Measurements from ENCODE around the gene IGF2BP3.
"Not testable (repeated sequence)": the region's sequence is repeated elsewhere in the genome, so short reads cannot be mapped to it uniquely, and the experiment has no call there.

The IGF2BP3 gene

GRCh38 chr7:23336799-23337283 lies 133.4 kb downstream of the IGF2BP3 start:
- DNase-seq, result no peak

GRCh38 chr7:23336086-23336485 lies 134.2 kb downstream of the IGF2BP3 start:
- no peak for DNase-seq

- no peak for DNase-seq
Observed at GRCh38 chr7:23335621-23336020, 134.7 kb downstream of the IGF2BP3 start.

GRCh38 chr7:23335136-23335535 lies 135.2 kb downstream of the IGF2BP3 start:
- DNase-seq, result no peak

GRCh38 chr7:23334482-23335056 lies 135.7 kb downstream of the IGF2BP3 start:
- no peak for DNase-seq

GRCh38 chr7:23333671-23334246 lies 136.5 kb downstream of the IGF2BP3 start:
- DNase-seq, result no peak

- no peak for DNase-seq
Observed at GRCh38 chr7:23332910-23333612, 137.2 kb downstream of the IGF2BP3 start.

GRCh38 chr7:23332193-23332592 lies 138.1 kb downstream of the IGF2BP3 start:
- DNase-seq, result no peak

- DNase-seq, result no peak
Observed at GRCh38 chr7:23331132-23331531, 139.2 kb downstream of the IGF2BP3 start.

- DNase-seq, result no peak
Observed at GRCh38 chr7:23315366-23315765, 154.9 kb downstream of the IGF2BP3 start.

- not testable (repeated sequence) for DNase-seq
Observed at GRCh38 chr7:23312141-23312540, 158.2 kb downstream of the IGF2BP3 start.

- no peak for DNase-seq
Observed at GRCh38 chr7:23308754-23309153, 161.5 kb downstream of the IGF2BP3 start.

- peak; percentile 28 for DNase-seq
Observed at GRCh38 chr7:23306936-23307521, 163.3 kb downstream of the IGF2BP3 start.

GRCh38 chr7:23299770-23300300 lies 170.5 kb downstream of the IGF2BP3 start:
- DNase-seq, result no peak

- DNase-seq, result peak; percentile 98
Observed at GRCh38 chr7:23298885-23299769, 171.2 kb downstream of the IGF2BP3 start, which contains the start of gene MALSU1. Gene MALSU1 (plus strand): TSS chr7:23299339. CDS start chr7:23299353, 14 bp downstream.

GRCh38 chr7:23298141-23298881 lies 172.0 kb downstream of the IGF2BP3 start:
- no peak for DNase-seq

- no peak for DNase-seq
Observed at GRCh38 chr7:23295401-23295697, 174.9 kb downstream of the IGF2BP3 start.

- no peak for DNase-seq
Observed at GRCh38 chr7:23294549-23295400, 175.5 kb downstream of the IGF2BP3 start.

GRCh38 chr7:23293500-23294073 lies 176.7 kb downstream of the IGF2BP3 start:
- DNase-seq, result no peak

GRCh38 chr7:23292623-23293022 lies 177.7 kb downstream of the IGF2BP3 start:
- DNase-seq, result no peak

Data from activated CD4-positive, alpha-beta T cell treated with anti-CD3 and anti-CD28 coated beads, Interleukin-2, Interleukin-6, amounts not matched to agents 100 ng/mL and 50 ng/mL, durations not matched to agents 16 hours and 8 hours (primary cell).